ENCODE measurements around the gene EVPLL.
"Not testable (repeated sequence)": the region's sequence is repeated elsewhere in the genome, so short reads cannot be mapped to it uniquely, and the experiment has no call there.

Gene EVPLL

DNA sequence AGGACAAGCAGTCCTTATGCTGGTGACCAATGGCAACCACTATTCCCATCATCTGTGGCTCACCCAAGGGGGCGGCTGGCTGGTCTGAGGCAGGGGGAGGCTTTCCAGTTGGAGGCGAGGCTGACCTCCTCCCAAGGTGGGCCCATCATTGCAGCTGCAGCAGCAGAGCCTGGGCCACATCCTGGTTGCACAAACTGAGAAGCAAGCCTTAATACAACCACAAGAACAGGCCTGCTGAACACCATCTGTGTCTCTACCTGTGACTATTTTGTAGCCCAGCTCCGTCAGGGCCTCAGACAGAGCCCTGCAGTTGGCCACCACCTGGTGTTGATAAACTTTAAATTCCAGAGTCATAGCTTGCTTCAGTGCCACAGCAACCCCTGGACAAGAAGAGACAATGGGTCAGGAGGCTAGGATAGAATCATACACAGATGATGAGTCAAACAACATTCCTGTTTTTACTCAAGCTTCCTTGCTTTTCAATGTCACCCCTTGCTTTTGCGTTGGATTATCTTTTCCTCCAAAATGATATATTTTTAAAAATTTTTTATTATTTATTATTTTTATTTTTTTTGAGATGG is 44.6 kb upstream of the EVPLL start:
- Histone ChIP-seq H3K4me2 (ENCODE audit: low read depth, low read length, poor library complexity, severe bottlenecking) (no peak overlapping the region), H3K36me3 (ENCODE audit: insufficient read depth, low read length) (peaks cover 60% of the 10 kb centered on the region)

DNA sequence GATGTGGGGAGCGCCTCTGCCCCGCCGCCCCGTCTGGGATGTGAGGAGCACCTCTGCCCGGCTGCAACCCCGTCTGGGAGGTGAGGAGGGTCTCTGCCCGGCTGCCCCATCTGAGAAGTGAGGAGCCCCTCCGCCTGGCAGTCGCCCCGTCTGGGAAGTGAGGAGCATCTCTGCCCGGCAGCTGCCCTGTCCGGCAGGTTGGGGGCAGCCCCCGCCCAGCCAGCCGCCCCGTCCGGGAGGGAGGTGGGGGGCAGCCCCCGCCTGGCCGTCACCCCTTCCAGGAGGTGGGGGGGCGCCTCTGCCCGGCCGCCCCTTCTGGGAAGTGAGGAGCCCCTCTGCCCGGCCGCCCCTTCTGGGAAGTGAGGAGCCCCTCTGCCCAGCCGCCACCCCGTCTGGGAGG is 39.4 kb upstream of the EVPLL start:
- H3K27me3 ChIP-seq (ENCODE audit: insufficient read depth, low read length, poor library complexity, severe bottlenecking); H3K4me2 ChIP-seq (ENCODE audit: low read depth, low read length, poor library complexity, severe bottlenecking); H3K4me1 ChIP-seq (ENCODE audit: insufficient read depth, low read length, poor library complexity, severe bottlenecking); H3K9ac ChIP-seq (ENCODE audit: low read depth, low read length, poor library complexity, severe bottlenecking); H3K9me2 ChIP-seq (replicated peaks; ENCODE audit: low read depth, low read length); H3F3A ChIP-seq (ENCODE audit: low read depth); H3K9me3 ChIP-seq (ENCODE audit: insufficient read depth, low read depth, low read length); H3K4me3 ChIP-seq (ENCODE audit: low read length, poor library complexity, severe bottlenecking); H4K20me1 ChIP-seq (ENCODE audit: insufficient read depth, low read length, poor library complexity, severe bottlenecking); H3K79me2 ChIP-seq (ENCODE audit: insufficient read depth, low read length); H2AFZ ChIP-seq (ENCODE audit: low read length): not testable (repeated sequence)
- H3K36me3 ChIP-seq (ENCODE audit: insufficient read depth, low read length) = peaks cover 54% of the 10 kb centered on the region; the same call in 1 of the 2 replicates

More for the DNA sequence above, 44.6 kb upstream of the EVPLL start:
- H3K9me2 ChIP-seq (replicated peaks; ENCODE audit: low read depth, low read length) = no peaks in the 10 kb centered on the region
- no peaks in the 10 kb centered on the region for H4K20me1 ChIP-seq (ENCODE audit: insufficient read depth, low read length, poor library complexity, severe bottlenecking)
- H3K9me3 ChIP-seq (ENCODE audit: insufficient read depth, low read depth, low read length) = no peaks in the 10 kb centered on the region
- H3K4me1 ChIP-seq (ENCODE audit: insufficient read depth, low read length, poor library complexity, severe bottlenecking) = no peaks in the 10 kb centered on the region
- no peak overlapping the region for H3K4me3 ChIP-seq (ENCODE audit: low read length, poor library complexity, severe bottlenecking)
- TF ChIP-seq, protein P1, sequence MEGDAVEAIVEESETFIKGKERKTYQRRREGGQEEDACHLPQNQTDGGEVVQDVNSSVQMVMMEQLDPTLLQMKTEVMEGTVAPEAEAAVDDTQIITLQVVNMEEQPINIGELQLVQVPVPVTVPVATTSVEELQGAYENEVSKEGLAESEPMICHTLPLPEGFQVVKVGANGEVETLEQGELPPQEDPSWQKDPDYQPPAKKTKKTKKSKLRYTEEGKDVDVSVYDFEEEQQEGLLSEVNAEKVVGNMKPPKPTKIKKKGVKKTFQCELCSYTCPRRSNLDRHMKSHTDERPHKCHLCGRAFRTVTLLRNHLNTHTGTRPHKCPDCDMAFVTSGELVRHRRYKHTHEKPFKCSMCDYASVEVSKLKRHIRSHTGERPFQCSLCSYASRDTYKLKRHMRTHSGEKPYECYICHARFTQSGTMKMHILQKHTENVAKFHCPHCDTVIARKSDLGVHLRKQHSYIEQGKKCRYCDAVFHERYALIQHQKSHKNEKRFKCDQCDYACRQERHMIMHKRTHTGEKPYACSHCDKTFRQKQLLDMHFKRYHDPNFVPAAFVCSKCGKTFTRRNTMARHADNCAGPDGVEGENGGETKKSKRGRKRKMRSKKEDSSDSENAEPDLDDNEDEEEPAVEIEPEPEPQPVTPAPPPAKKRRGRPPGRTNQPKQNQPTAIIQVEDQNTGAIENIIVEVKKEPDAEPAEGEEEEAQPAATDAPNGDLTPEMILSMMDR (conservative IDR thresholded peaks at IDR 0.05; ENCODE audit: low read length) = no peak
- H2AFZ ChIP-seq (ENCODE audit: low read length) = no peak overlapping the region
- no peaks in the 10 kb centered on the region for H3K27me3 ChIP-seq (ENCODE audit: insufficient read depth, low read length, poor library complexity, severe bottlenecking)
- no peak overlapping the region for H3K9ac ChIP-seq (ENCODE audit: low read depth, low read length, poor library complexity, severe bottlenecking)
- H3F3A ChIP-seq (ENCODE audit: low read depth) = no peaks in the 10 kb centered on the region
- H3K79me2 ChIP-seq (ENCODE audit: insufficient read depth, low read length) = no peaks in the 10 kb centered on the region

DNA sequence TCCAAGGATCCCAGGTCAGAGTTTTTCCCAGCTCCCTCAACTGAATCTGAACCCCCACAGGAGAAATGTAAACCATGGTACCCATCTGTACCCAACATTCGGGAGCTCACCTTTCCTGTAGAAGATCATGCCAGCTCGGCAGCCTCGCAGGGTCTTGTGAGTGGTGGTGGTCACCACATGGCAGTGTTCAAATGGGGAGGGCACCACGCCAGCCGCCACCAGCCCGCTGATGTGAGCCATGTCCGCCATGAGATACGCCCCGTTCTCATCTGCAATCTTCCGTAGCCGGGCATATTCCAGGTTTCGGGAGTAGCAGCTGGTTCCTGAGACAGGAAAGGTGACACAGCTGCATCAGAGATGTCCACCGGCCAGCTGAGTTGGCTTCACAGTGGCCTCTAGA is 37.6 kb upstream of the EVPLL start:
- Histone ChIP-seq H3K36me3 (ENCODE audit: insufficient read depth, low read length) (peaks cover 50% of the 10 kb centered on the region; the same call in 1 of the 2 replicates), H3K79me2 (ENCODE audit: insufficient read depth, low read length) (no peaks in the 10 kb centered on the region)
- TF ChIP-seq, protein P1 (conservative IDR thresholded peaks at IDR 0.05; ENCODE audit: low read length) = no peak
- no peak for TF ChIP-seq EZH2phosphoT487 (IDR thresholded peaks at IDR 0.05; ENCODE audit: borderline replicate concordance)

DNA sequence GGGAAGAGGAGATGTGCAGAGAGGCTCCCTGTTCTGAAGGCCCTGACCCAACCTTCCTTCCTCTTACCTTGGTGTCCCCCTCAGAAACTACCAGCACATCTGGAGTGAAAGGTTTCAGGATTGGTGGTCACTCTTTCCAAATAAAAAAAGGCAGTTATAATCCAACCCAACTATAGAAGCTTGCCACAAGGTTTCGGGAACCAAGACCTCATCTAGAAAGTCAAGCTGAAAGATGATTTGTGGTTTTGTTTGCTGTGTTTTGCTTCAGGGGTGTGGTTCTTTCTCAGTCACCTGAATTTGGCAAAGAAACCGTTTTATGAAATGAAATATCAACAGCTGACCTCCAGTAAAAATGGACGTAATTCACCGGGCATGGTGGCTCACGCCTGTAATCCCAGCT is 33.6 kb upstream of the EVPLL start:
- no peak overlapping the region for H2AFZ ChIP-seq (ENCODE audit: low read length)
- no peaks in the 10 kb centered on the region for H4K20me1 ChIP-seq (ENCODE audit: insufficient read depth, low read length, poor library complexity, severe bottlenecking)
- no peaks in the 10 kb centered on the region for H3K4me1 ChIP-seq (ENCODE audit: insufficient read depth, low read length, poor library complexity, severe bottlenecking)
- no peaks in the 10 kb centered on the region for H3K9me3 ChIP-seq (ENCODE audit: insufficient read depth, low read depth, low read length)
- TF ChIP-seq, protein P1 (conservative IDR thresholded peaks at IDR 0.05; ENCODE audit: low read length) = no peak
- TF ChIP-seq EZH2phosphoT487 (IDR thresholded peaks at IDR 0.05; ENCODE audit: borderline replicate concordance) = no peak
- H3K79me2 ChIP-seq (ENCODE audit: insufficient read depth, low read length) = no peaks in the 10 kb centered on the region
- no peak overlapping the region for H3K4me2 ChIP-seq (ENCODE audit: low read depth, low read length, poor library complexity, severe bottlenecking)
- no peaks in the 10 kb centered on the region for H3K27me3 ChIP-seq (ENCODE audit: insufficient read depth, low read length, poor library complexity, severe bottlenecking)
- H3K36me3 ChIP-seq (ENCODE audit: insufficient read depth, low read length) = peaks cover 68% of the 10 kb centered on the region; the same call in 1 of the 2 replicates
- H3F3A ChIP-seq (ENCODE audit: low read depth) = no peaks in the 10 kb centered on the region
- no peak overlapping the region for H3K4me3 ChIP-seq (ENCODE audit: low read length, poor library complexity, severe bottlenecking)
- H3K9ac ChIP-seq (ENCODE audit: low read depth, low read length, poor library complexity, severe bottlenecking) = no peak overlapping the region
- no peaks in the 10 kb centered on the region for H3K9me2 ChIP-seq (replicated peaks; ENCODE audit: low read depth, low read length)

More for the DNA sequence above, 37.6 kb upstream of the EVPLL start:
- H3K9ac ChIP-seq (ENCODE audit: low read depth, low read length, poor library complexity, severe bottlenecking) = no peak overlapping the region
- no peak overlapping the region for H3K4me3 ChIP-seq (ENCODE audit: low read length, poor library complexity, severe bottlenecking)
- H4K20me1 ChIP-seq (ENCODE audit: insufficient read depth, low read length, poor library complexity, severe bottlenecking) = no peaks in the 10 kb centered on the region
- H2AFZ ChIP-seq (ENCODE audit: low read length) = no peak overlapping the region
- H3F3A ChIP-seq (ENCODE audit: low read depth) = no peaks in the 10 kb centered on the region
- H3K4me2 ChIP-seq (ENCODE audit: low read depth, low read length, poor library complexity, severe bottlenecking) = no peak overlapping the region
- H3K9me2 ChIP-seq (replicated peaks; ENCODE audit: low read depth, low read length) = no peaks in the 10 kb centered on the region
- H3K9me3 ChIP-seq (ENCODE audit: insufficient read depth, low read depth, low read length) = no peaks in the 10 kb centered on the region
- no peaks in the 10 kb centered on the region for H3K27me3 ChIP-seq (ENCODE audit: insufficient read depth, low read length, poor library complexity, severe bottlenecking)
- H3K4me1 ChIP-seq (ENCODE audit: insufficient read depth, low read length, poor library complexity, severe bottlenecking) = no peaks in the 10 kb centered on the region
